Nephron progenitor cell (in vitro differentiated cells): ENCODE data around the gene ATG10.
A peak's percentile ranks its signal among the peaks of the same experiment; 100 is the strongest.
"Not testable (repeated sequence)": the region's sequence is repeated elsewhere in the genome, so short reads cannot be mapped to it uniquely, and the experiment has no call there.

Source experiments
- DNase-seq: peaks from one replicate; pipeline ENCODE4 v3.0.0; 2021
- H3K27ac Mint-ChIP-seq: 2 replicates; pipeline ENCODE4 v1.8.0; 2021; ENCODE audit warnings: mild to moderate bottlenecking, moderate library complexity, mixed read lengths
- H3K27me3 Mint-ChIP-seq: 2 replicates; pipeline ENCODE4 v1.8.0; 2021; ENCODE audit warnings: mild to moderate bottlenecking, low read depth, mixed read lengths; ENCODE audit not compliant: poor library complexity
- H3K36me3 Mint-ChIP-seq: 2 replicates; pipeline ENCODE4 v1.8.0; 2021; ENCODE audit warnings: low read depth, mixed read lengths
- H3K4me1 Mint-ChIP-seq: 2 replicates; pipeline ENCODE4 v1.8.0; 2021; ENCODE audit warnings: mixed read lengths
- H3K4me3 Mint-ChIP-seq: 2 replicates; pipeline ENCODE4 v1.8.0; 2021; ENCODE audit warnings: mild to moderate bottlenecking, moderate library complexity, mixed read lengths
- H3K9me3 Mint-ChIP-seq: 2 replicates; pipeline ENCODE4 v1.8.0; 2021; ENCODE audit warnings: mild to moderate bottlenecking, moderate library complexity, mixed read lengths
- TF ChIP-seq, protein P1 (sequence below): fragments of 200-600 bp; sonication (generic); IDR thresholded peaks from 2 replicates; pipeline ENCODE4 v1.5.0; 2021; ENCODE audit warnings: antibody characterized with exemption

The ATG10 gene

DNA sequence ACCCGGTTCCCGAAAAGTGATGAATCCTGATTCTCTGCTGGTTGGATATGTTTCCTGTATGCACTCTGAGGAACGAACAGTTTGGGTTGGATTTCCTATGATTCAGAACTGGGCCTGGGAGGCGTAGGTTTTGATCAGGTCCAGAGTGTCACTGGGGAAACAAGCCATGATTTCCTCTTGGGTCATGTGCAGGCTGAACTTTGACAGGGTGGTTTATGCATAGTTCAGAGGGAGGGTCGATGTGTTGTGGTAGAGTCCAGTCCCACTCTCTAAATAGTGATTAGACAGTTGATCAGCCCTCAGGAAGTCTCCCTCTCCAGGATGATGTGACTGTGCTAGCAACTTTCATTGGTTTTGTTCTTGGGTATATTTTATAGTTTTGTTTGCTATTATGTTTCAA, 17.4 kb downstream of the ATG10 start:
- Mint-ChIP-seq H3K4me3 (no peak overlapping the region), H3K9me3 (peaks cover 15% of the 10 kb centered on the region), H3K4me1 (peaks cover 19% of the 10 kb centered on the region)

DNA sequence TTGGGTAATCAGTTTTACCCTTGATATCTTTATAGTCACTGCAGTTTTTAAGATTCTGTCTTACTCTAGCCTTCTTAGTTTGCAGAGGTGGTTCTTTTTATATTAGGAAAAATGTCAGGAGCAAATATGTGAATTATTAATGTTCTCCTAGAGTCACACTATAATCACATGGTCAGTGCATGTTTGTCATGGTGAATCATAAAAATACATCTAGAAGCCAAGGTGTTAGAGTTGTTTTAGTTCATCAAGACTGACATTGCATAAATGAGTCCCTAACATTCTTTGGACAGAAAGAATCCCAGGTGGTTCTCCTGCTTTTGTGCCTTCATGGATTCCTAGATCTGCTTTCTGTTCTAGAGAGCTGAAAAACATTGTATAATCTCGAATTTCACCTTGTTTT, 22.9 kb downstream of the ATG10 start:
- peaks cover 14% of the 10 kb centered on the region for H3K4me1 Mint-ChIP-seq
- TF ChIP-seq, protein P1, sequence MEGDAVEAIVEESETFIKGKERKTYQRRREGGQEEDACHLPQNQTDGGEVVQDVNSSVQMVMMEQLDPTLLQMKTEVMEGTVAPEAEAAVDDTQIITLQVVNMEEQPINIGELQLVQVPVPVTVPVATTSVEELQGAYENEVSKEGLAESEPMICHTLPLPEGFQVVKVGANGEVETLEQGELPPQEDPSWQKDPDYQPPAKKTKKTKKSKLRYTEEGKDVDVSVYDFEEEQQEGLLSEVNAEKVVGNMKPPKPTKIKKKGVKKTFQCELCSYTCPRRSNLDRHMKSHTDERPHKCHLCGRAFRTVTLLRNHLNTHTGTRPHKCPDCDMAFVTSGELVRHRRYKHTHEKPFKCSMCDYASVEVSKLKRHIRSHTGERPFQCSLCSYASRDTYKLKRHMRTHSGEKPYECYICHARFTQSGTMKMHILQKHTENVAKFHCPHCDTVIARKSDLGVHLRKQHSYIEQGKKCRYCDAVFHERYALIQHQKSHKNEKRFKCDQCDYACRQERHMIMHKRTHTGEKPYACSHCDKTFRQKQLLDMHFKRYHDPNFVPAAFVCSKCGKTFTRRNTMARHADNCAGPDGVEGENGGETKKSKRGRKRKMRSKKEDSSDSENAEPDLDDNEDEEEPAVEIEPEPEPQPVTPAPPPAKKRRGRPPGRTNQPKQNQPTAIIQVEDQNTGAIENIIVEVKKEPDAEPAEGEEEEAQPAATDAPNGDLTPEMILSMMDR: no peak
- H3K4me3 Mint-ChIP-seq: no peak overlapping the region
- H3K36me3 Mint-ChIP-seq: peaks cover 68% of the 10 kb centered on the region
- H3K27ac Mint-ChIP-seq: peak overlapping the region; percentile 75
- H3K9me3 Mint-ChIP-seq: peaks cover 31% of the 10 kb centered on the region
- DNase-seq: no peak
- no peaks in the 10 kb centered on the region for H3K27me3 Mint-ChIP-seq

More for the DNA sequence above, 17.4 kb downstream of the ATG10 start:
- Mint-ChIP-seq H3K27ac (peak overlapping the region; percentile 98), H3K36me3 (peaks cover 55% of the 10 kb centered on the region), H3K27me3 (peaks cover 3% of the 10 kb centered on the region)
- TF ChIP-seq, protein P1: no peak
- no peak for DNase-seq

DNA sequence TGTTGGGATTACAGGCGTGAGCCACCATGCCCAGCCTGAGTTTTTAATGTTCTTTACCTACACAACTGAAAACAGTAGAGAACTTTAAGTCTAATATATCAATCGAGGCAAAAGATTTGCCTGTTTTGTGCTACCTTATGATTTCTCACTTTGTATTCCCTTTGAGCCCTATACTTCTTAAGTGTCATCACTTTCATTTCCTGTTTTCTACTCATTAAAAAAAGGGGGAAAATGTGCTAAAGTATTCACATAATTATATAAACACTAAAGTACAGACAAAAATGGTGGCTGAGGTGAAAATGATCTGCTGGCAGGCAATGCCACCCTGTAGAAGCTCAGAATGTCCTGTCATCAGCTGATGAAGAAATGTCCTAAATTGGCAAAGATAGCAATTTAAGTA, 23.6 kb downstream of the ATG10 start:
- Mint-ChIP-seq H3K36me3 (peaks cover 71% of the 10 kb centered on the region), H3K9me3 (peaks cover 38% of the 10 kb centered on the region), H3K27me3 (peaks cover 3% of the 10 kb centered on the region), H3K4me3 (no peak overlapping the region), H3K4me1 (peaks cover 7% of the 10 kb centered on the region), H3K27ac (no peak overlapping the region)
- DNase-seq: no peak
- TF ChIP-seq, protein P1: no peak

DNA sequence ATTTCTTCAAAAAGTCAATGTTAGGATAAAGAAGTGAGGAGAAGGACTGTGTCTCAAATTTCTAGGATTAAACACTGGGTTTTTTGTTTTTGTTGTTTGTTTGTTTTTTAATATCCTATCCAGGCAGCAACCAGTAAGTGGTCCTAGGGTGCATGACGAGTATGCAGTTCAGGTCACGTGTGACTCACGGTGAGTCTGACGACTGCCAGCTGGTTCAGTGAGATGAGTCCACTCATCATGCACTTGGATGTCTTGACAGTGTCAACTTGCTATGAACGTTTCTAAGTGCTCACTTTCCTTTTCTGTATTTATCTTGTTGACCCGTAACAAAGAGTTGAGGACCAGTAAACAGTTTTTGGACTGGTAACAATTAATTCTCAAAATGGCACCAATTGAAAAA, 32.7 kb downstream of the ATG10 start:
- Mint-ChIP-seq H3K27ac (no peak overlapping the region), H3K9me3 (peaks cover 15% of the 10 kb centered on the region), H3K4me3 (no peak overlapping the region), H3K27me3 (peaks cover 3% of the 10 kb centered on the region), H3K4me1 (no peaks in the 10 kb centered on the region), H3K36me3 (peaks cover 39% of the 10 kb centered on the region)
- DNase-seq: no peak
- TF ChIP-seq, protein P1: no peak

DNA sequence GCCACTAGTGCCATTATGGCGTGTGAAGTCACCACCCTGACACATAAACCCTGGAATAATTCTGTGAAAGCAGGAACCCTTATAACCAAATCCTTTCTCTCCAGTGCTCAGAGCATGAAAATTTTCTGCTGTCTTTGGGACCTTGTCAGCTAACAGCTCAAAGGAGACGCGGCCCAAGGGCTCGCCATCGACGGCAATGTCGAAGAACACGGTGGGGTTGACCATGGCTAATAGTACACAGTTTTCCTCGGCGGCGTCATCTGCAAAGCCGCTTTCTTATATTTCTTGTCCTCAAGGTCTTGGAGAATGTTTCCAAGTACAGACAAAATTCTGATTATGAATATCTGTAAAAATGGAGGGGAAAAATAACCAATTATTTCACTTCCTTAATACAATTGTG, 38.0 kb downstream of the ATG10 start:
- not testable (repeated sequence) for H3K4me1 Mint-ChIP-seq, H3K4me3 Mint-ChIP-seq, H3K27ac Mint-ChIP-seq, H3K27me3 Mint-ChIP-seq, DNase-seq
- peaks cover 15% of the 10 kb centered on the region for H3K9me3 Mint-ChIP-seq
- H3K36me3 Mint-ChIP-seq: peaks cover 42% of the 10 kb centered on the region

DNA sequence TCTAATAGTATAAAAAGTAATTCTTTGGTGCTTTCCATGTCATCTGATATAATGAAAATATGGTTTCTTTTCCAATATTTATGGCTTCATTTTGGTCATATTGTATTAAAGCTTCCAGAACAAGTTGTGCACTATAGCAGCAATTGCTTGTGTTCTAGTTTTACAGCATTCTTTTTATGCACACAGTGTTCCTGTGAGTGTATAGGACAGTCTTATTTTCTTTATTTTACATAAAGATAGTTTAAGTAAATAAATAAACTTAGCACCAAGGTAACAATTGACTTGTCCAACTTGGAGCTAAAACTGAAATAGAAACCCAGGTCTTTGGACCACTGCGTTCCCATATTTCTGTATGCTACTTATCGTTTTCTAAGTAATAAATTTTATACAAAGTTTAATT, 38.9 kb downstream of the ATG10 start:
- DNase-seq: no peak
- Mint-ChIP-seq H3K4me3 (no peak overlapping the region), H3K27ac (no peak overlapping the region), H3K27me3 (no peaks in the 10 kb centered on the region), H3K36me3 (peaks cover 48% of the 10 kb centered on the region), H3K9me3 (peaks cover 23% of the 10 kb centered on the region), H3K4me1 (no peaks in the 10 kb centered on the region)
- TF ChIP-seq, protein P1: no peak
